GM23338 (cell line): ENCODE data around the gene KIAA1217. TPM values are rescaled to one million over a fixed set of nuclear protein-coding genes. Genes with fewer than 3 reads are reported as not detected.

Experiments used
- ATAC-seq: fragments of 200-7000 bp; cut with Tn5 transposase; 3 replicates; pipeline ENCODE4 v1.9.1; 2020
- DNase-seq: peaks from one replicate; pipeline ENCODE4 v3.0.0-alpha.2; 2015; ENCODE audit warnings: low spot score
- H2AFZ ChIP-seq: fragments of 200-600 bp; sonication (generic); 2 replicates; pipeline ENCODE4 v1.8.0; 2016; ENCODE audit warnings: antibody characterized with exemption, mild to moderate bottlenecking, moderate library complexity
- H3F3A ChIP-seq: fragments of 200-600 bp; sonication (generic); replicated peaks from 2 replicates; pipeline ENCODE4 v1.8.0; 2017; ENCODE audit warnings: antibody characterized with exemption, mixed run types, low read depth
- H3K27ac ChIP-seq: fragments of 200-600 bp; sonication (generic); 2 replicates; pipeline ENCODE4 v1.6.1; 2016; ENCODE audit warnings: low read depth
- H3K27me3 ChIP-seq: fragments of 200-600 bp; sonication (generic); 2 replicates; pipeline ENCODE4 v1.8.0; 2016; ENCODE audit warnings: mild to moderate bottlenecking, mixed run types, moderate library complexity; ENCODE audit not compliant: insufficient read depth
- H3K36me3 ChIP-seq: fragments of 200-600 bp; sonication (generic); 2 replicates; pipeline ENCODE4 v1.8.0; 2016; ENCODE audit warnings: mild to moderate bottlenecking; ENCODE audit not compliant: insufficient read depth
- H3K4me1 ChIP-seq: fragments of 200-600 bp; sonication (generic); 2 replicates; pipeline ENCODE4 v1.8.0; 2016; ENCODE audit warnings: mild to moderate bottlenecking, moderate library complexity; ENCODE audit not compliant: insufficient read depth
- H3K4me2 ChIP-seq: fragments of 200-600 bp; sonication (generic); 2 replicates; pipeline ENCODE4 v1.7.1; 2017; ENCODE audit warnings: mixed run types
- H3K4me3 ChIP-seq: fragments of 200-600 bp; sonication (generic); 2 replicates; pipeline ENCODE4 v1.6.1; 2016; ENCODE audit warnings: mixed run types
- H3K79me2 ChIP-seq: fragments of 200-600 bp; sonication (generic); replicated peaks from 2 replicates; pipeline ENCODE4 v1.8.0; 2017; ENCODE audit warnings: mild to moderate bottlenecking; ENCODE audit not compliant: insufficient read depth
- H3K9me2 ChIP-seq: fragments of 200-600 bp; sonication (generic); 2 replicates; pipeline ENCODE4 v1.8.0; 2017; ENCODE audit not compliant: insufficient read depth
- H4K20me1 ChIP-seq: fragments of 200-600 bp; sonication (generic); replicated peaks from 2 replicates; pipeline ENCODE4 v1.8.0; 2017; ENCODE audit warnings: mild to moderate bottlenecking; ENCODE audit not compliant: insufficient read depth
- H3K27ac Mint-ChIP-seq: 2 replicates; pipeline ENCODE4 v1.8.0; 2020; ENCODE audit warnings: inconsistent platforms, mild to moderate bottlenecking, moderate library complexity, mixed read lengths
- H3K27me3 Mint-ChIP-seq: 3 replicates; pipeline ENCODE4 v1.8.0; 2022; ENCODE audit warnings: low read depth, mild to moderate bottlenecking, moderate library complexity, mixed read lengths, inconsistent platforms; ENCODE audit not compliant: insufficient read depth, poor library complexity
- H3K36me3 Mint-ChIP-seq: 3 replicates; pipeline ENCODE4 v1.8.0; 2021; ENCODE audit warnings: low read depth, mild to moderate bottlenecking, inconsistent platforms, moderate library complexity, mixed read lengths
- H3K4me1 Mint-ChIP-seq: 3 replicates; pipeline ENCODE4 v1.8.0; 2020; ENCODE audit warnings: mild to moderate bottlenecking, inconsistent platforms, mixed read lengths
- H3K4me3 Mint-ChIP-seq: 3 replicates; pipeline ENCODE4 v1.8.0; 2021; ENCODE audit warnings: moderate library complexity, mild to moderate bottlenecking, inconsistent platforms, mixed read lengths
- H3K9me3 Mint-ChIP-seq: 3 replicates; pipeline ENCODE4 v1.8.0; 2020; ENCODE audit warnings: moderate library complexity, mild to moderate bottlenecking, inconsistent platforms, mixed read lengths
- CREB1 ChIP-seq: fragments of 250-450 bp; sonication (Bioruptor Pico); IDR thresholded peaks from 2 replicates; pipeline ENCODE4 v1.5.0; 2020; ENCODE audit warnings: low read depth, mild to moderate bottlenecking, moderate library complexity
- EZH2 ChIP-seq: fragments of 200-600 bp; sonication (generic); IDR thresholded peaks from one replicate; pipeline ENCODE4 v1.8.0; 2017; ENCODE audit warnings: antibody characterized with exemption, mild to moderate bottlenecking, low read depth; ENCODE audit not compliant: unreplicated experiment
- EZH2phosphoT487 ChIP-seq: fragments of 200-600 bp; sonication (generic); IDR thresholded peaks from one replicate; pipeline ENCODE4 v1.8.1; 2018; ENCODE audit warnings: antibody characterized with exemption; ENCODE audit not compliant: unreplicated experiment
- JUNB ChIP-seq: IDR thresholded peaks from one replicate; pipeline ENCODE4 v1.6.1; 2016; ENCODE audit warnings: antibody characterized with exemption; ENCODE audit not compliant: unreplicated experiment
- NANOG ChIP-seq: IDR thresholded peaks from 2 replicates; pipeline ENCODE4 v1.6.1; 2016; ENCODE audit warnings: antibody characterized with exemption, borderline replicate concordance
- POLR2AphosphoS5 ChIP-seq: IDR thresholded peaks from 2 replicates; pipeline ENCODE4 v1.6.1; 2016; ENCODE audit warnings: antibody characterized with exemption, low read depth
- STAT1 ChIP-seq: IDR thresholded peaks from one replicate; pipeline ENCODE4 v1.6.1; 2016; ENCODE audit warnings: antibody characterized with exemption; ENCODE audit not compliant: unreplicated experiment
- ZNF114 ChIP-seq: fragments of 250-450 bp; sonication (Bioruptor Pico); IDR thresholded peaks from 2 replicates; pipeline ENCODE4 v1.5.0; 2020; ENCODE audit warnings: mild to moderate bottlenecking, moderate library complexity
- ZNF331 ChIP-seq: fragments of 250-450 bp; sonication (Bioruptor Pico); IDR thresholded peaks from 2 replicates; pipeline ENCODE4 v1.5.0; 2020; ENCODE audit warnings: low read depth, mild to moderate bottlenecking, moderate library complexity
- polyA plus RNA-seq: library from polyadenylated mRNA; unstranded; fragments of >200 nt; fragmentation: Nextera tagmentation; extraction: Ambion mirVana; gene quantifications from 2 replicates; pipeline ENCODE4 v1.2.1, GENCODE V29; 2016
- total RNA-seq: library from RNA; depleted of rRNA; stranded (reverse); fragments of >200 nt; shearing (Covaris generic); gene quantifications from 2 replicates; pipeline ENCODE4 v1.2.3, GENCODE V29; 2014
- TF ChIP-seq, protein P1 (sequence below): fragments of 250-450 bp; sonication (Bioruptor Pico); IDR thresholded peaks from 2 replicates; pipeline ENCODE4 v1.5.0; 2020; ENCODE audit warnings: mild to moderate bottlenecking, moderate library complexity
- TF ChIP-seq, protein P2 (sequence below): IDR thresholded peaks from one replicate; pipeline ENCODE4 v1.6.1; 2018; ENCODE audit warnings: antibody characterized with exemption; ENCODE audit not compliant: unreplicated experiment
- TF ChIP-seq, protein P3 (sequence below): IDR thresholded peaks from 2 replicates; pipeline ENCODE4 v1.6.1; 2016; ENCODE audit warnings: antibody characterized with exemption
- TF ChIP-seq, protein P4 (sequence below), 2 experiments: fragments of 200-600 bp in 1 of 2; sonication (generic) in 1 of 2; conservative IDR thresholded peaks; 2 replicates each; pipeline versions ENCODE4 v1.5.1 to v1.6.1; 2016 to 2017; ENCODE audit warnings: antibody characterized with exemption in 2 of 2, low read depth in 2 of 2, mild to moderate bottlenecking in 2 of 2, moderate library complexity in 1 of 2

Gene KIAA1217
- total and polyA plus RNA-seq, 2 experiments from 2014 or later, result 6.4 to 9.1 TPM

DNA sequence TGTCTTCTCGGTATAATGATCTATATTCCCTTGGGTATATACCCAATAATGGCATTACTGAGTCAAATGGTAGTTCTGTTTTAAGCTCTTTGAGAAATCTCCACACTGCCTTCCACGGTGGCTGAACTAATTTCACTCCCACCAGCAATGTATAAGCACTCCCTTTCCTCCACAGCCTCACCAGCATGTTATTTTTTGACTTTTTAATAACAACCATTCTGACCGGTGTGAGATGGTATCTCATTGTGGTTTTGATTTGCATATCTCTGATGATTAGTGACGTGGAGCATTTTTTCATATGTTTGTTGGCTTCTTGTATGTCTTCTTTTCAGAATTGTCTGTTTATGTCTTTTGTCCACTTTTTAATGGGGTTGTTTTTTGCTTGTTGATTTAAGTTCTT, 33.6 kb downstream of the KIAA1217 start:
- Histone ChIP-seq H3K4me2 (no peak overlapping the region), H3K27me3 (no peaks in the 10 kb centered on the region), H3K79me2 (peaks cover 7% of the 10 kb centered on the region), H3K36me3 (no peaks in the 10 kb centered on the region), H3K9me2 (no peaks in the 10 kb centered on the region), H3K4me3 (no peak overlapping the region), H3K4me1 (peaks cover 22% of the 10 kb centered on the region), H3K27ac (no peak overlapping the region), H3F3A (no peaks in the 10 kb centered on the region), H4K20me1 (no peaks in the 10 kb centered on the region), H2AFZ (no peak overlapping the region)
- Mint-ChIP-seq H3K9me3 (no peaks in the 10 kb centered on the region), H3K4me3 (no peak overlapping the region), H3K36me3 (no peaks in the 10 kb centered on the region), H3K27me3 (peaks cover 8% of the 10 kb centered on the region), H3K27ac (no peak overlapping the region), H3K4me1 (peaks cover 34% of the 10 kb centered on the region)
- no peak for ATAC-seq
- TF ChIP-seq POLR2AphosphoS5, result no peak
- TF ChIP-seq, protein P1, sequence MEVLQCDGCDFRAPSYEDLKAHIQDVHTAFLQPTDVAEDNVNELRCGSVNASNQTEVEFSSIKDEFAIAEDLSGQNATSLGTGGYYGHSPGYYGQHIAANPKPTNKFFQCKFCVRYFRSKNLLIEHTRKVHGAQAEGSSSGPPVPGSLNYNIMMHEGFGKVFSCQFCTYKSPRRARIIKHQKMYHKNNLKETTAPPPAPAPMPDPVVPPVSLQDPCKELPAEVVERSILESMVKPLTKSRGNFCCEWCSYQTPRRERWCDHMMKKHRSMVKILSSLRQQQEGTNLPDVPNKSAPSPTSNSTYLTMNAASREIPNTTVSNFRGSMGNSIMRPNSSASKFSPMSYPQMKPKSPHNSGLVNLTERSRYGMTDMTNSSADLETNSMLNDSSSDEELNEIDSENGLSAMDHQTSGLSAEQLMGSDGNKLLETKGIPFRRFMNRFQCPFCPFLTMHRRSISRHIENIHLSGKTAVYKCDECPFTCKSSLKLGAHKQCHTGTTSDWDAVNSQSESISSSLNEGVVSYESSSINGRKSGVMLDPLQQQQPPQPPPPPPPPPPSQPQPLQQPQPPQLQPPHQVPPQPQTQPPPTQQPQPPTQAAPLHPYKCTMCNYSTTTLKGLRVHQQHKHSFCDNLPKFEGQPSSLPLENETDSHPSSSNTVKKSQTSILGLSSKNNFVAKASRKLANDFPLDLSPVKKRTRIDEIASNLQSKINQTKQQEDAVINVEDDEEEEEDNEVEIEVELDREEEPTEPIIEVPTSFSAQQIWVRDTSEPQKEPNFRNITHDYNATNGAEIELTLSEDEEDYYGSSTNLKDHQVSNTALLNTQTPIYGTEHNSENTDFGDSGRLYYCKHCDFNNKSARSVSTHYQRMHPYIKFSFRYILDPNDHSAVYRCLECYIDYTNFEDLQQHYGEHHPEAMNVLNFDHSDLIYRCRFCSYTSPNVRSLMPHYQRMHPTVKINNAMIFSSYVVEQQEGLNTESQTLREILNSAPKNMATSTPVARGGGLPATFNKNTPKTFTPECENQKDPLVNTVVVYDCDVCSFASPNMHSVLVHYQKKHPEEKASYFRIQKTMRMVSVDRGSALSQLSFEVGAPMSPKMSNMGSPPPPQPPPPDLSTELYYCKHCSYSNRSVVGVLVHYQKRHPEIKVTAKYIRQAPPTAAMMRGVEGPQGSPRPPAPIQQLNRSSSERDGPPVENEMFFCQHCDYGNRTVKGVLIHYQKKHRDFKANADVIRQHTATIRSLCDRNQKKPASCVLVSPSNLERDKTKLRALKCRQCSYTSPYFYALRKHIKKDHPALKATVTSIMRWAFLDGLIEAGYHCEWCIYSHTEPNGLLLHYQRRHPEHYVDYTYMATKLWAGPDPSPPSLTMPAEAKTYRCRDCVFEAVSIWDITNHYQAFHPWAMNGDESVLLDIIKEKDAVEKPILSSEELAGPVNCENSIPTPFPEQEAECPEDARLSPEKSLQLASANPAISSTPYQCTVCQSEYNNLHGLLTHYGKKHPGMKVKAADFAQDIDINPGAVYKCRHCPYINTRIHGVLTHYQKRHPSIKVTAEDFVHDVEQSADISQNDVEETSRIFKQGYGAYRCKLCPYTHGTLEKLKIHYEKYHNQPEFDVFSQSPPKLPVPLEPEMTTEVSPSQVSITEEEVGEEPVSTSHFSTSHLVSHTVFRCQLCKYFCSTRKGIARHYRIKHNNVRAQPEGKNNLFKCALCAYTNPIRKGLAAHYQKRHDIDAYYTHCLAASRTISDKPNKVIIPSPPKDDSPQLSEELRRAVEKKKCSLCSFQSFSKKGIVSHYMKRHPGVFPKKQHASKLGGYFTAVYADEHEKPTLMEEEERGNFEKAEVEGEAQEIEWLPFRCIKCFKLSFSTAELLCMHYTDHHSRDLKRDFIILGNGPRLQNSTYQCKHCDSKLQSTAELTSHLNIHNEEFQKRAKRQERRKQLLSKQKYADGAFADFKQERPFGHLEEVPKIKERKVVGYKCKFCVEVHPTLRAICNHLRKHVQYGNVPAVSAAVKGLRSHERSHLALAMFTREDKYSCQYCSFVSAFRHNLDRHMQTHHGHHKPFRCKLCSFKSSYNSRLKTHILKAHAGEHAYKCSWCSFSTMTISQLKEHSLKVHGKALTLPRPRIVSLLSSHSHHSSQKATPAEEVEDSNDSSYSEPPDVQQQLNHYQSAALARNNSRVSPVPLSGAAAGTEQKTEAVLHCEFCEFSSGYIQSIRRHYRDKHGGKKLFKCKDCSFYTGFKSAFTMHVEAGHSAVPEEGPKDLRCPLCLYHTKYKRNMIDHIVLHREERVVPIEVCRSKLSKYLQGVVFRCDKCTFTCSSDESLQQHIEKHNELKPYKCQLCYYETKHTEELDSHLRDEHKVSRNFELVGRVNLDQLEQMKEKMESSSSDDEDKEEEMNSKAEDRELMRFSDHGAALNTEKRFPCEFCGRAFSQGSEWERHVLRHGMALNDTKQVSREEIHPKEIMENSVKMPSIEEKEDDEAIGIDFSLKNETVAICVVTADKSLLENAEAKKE (CRISPR knock-in tag), result no peak
- TF ChIP-seq, protein P2, sequence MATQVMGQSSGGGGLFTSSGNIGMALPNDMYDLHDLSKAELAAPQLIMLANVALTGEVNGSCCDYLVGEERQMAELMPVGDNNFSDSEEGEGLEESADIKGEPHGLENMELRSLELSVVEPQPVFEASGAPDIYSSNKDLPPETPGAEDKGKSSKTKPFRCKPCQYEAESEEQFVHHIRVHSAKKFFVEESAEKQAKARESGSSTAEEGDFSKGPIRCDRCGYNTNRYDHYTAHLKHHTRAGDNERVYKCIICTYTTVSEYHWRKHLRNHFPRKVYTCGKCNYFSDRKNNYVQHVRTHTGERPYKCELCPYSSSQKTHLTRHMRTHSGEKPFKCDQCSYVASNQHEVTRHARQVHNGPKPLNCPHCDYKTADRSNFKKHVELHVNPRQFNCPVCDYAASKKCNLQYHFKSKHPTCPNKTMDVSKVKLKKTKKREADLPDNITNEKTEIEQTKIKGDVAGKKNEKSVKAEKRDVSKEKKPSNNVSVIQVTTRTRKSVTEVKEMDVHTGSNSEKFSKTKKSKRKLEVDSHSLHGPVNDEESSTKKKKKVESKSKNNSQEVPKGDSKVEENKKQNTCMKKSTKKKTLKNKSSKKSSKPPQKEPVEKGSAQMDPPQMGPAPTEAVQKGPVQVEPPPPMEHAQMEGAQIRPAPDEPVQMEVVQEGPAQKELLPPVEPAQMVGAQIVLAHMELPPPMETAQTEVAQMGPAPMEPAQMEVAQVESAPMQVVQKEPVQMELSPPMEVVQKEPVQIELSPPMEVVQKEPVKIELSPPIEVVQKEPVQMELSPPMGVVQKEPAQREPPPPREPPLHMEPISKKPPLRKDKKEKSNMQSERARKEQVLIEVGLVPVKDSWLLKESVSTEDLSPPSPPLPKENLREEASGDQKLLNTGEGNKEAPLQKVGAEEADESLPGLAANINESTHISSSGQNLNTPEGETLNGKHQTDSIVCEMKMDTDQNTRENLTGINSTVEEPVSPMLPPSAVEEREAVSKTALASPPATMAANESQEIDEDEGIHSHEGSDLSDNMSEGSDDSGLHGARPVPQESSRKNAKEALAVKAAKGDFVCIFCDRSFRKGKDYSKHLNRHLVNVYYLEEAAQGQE, result no peak
- no peak for TF ChIP-seq EZH2
- TF ChIP-seq, protein P3, sequence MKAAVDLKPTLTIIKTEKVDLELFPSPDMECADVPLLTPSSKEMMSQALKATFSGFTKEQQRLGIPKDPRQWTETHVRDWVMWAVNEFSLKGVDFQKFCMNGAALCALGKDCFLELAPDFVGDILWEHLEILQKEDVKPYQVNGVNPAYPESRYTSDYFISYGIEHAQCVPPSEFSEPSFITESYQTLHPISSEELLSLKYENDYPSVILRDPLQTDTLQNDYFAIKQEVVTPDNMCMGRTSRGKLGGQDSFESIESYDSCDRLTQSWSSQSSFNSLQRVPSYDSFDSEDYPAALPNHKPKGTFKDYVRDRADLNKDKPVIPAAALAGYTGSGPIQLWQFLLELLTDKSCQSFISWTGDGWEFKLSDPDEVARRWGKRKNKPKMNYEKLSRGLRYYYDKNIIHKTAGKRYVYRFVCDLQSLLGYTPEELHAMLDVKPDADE, result no peak
- TF ChIP-seq, protein P4, sequence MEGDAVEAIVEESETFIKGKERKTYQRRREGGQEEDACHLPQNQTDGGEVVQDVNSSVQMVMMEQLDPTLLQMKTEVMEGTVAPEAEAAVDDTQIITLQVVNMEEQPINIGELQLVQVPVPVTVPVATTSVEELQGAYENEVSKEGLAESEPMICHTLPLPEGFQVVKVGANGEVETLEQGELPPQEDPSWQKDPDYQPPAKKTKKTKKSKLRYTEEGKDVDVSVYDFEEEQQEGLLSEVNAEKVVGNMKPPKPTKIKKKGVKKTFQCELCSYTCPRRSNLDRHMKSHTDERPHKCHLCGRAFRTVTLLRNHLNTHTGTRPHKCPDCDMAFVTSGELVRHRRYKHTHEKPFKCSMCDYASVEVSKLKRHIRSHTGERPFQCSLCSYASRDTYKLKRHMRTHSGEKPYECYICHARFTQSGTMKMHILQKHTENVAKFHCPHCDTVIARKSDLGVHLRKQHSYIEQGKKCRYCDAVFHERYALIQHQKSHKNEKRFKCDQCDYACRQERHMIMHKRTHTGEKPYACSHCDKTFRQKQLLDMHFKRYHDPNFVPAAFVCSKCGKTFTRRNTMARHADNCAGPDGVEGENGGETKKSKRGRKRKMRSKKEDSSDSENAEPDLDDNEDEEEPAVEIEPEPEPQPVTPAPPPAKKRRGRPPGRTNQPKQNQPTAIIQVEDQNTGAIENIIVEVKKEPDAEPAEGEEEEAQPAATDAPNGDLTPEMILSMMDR (conservative IDR thresholded peaks at IDR 0.05; ENCODE audit: low read depth in 2 of 2), result no peak
- TF ChIP-seq ZNF331 (CRISPR knock-in tag), result no peak
- TF ChIP-seq ZNF114 (CRISPR knock-in tag), result no peak
- no peak for TF ChIP-seq JUNB
- no peak for TF ChIP-seq STAT1
- no peak for TF ChIP-seq NANOG
- TF ChIP-seq CREB1 (CRISPR knock-in tag), result no peak
- no peak for TF ChIP-seq EZH2phosphoT487
- DNase-seq, result no peak
